Ammon's horn (tissue), 1 donor: ENCODE results near the gene GBE1.

ENCODE experiments used
- DNase-seq: peaks from one replicate; pipeline ENCODE4 v3.0.0-alpha.2; 2016; ENCODE audit warnings: low spot score

GBE1 gene

GRCh38 chr3:81699536-81700320, 61.7 kb downstream of the GBE1 start:
- peak; percentile 9 for DNase-seq

GRCh38 chr3:81696090-81696489, 65.4 kb downstream of the GBE1 start:
- DNase-seq = no peak

GRCh38 chr3:81695302-81695701, 66.1 kb downstream of the GBE1 start:
- DNase-seq = no peak

GRCh38 chr3:81694662-81695061, 66.8 kb downstream of the GBE1 start:
- DNase-seq = no peak

GRCh38 chr3:81692766-81693165, 68.7 kb downstream of the GBE1 start:
- no peak for DNase-seq

- no peak for DNase-seq
Observed at GRCh38 chr3:81689617-81690016, 71.8 kb downstream of the GBE1 start.

- DNase-seq = no peak
Observed at GRCh38 chr3:81684751-81685395, 76.6 kb downstream of the GBE1 start.

GRCh38 chr3:81676706-81677456, 84.6 kb downstream of the GBE1 start:
- no peak for DNase-seq

GRCh38 chr3:81674690-81675089, 86.8 kb downstream of the GBE1 start:
- no peak for DNase-seq

- no peak for DNase-seq
Observed at GRCh38 chr3:81668283-81668682, 93.2 kb downstream of the GBE1 start.

- DNase-seq = peak; percentile 33
Observed at GRCh38 chr3:81666502-81667121, 94.8 kb downstream of the GBE1 start.

- DNase-seq = no peak
Observed at GRCh38 chr3:81663114-81663513, 98.3 kb downstream of the GBE1 start.

GRCh38 chr3:81660036-81660435, 101.4 kb downstream of the GBE1 start:
- DNase-seq = no peak

GRCh38 chr3:81658322-81658997, 103.0 kb downstream of the GBE1 start:
- no peak for DNase-seq

GRCh38 chr3:81651139-81651538, 110.3 kb downstream of the GBE1 start:
- no peak for DNase-seq

GRCh38 chr3:81650187-81650586, 111.3 kb downstream of the GBE1 start:
- no peak for DNase-seq

GRCh38 chr3:81645248-81645647, 116.2 kb downstream of the GBE1 start:
- DNase-seq = no peak

- peak; percentile 31 for DNase-seq
Observed at GRCh38 chr3:81643721-81644120, 117.7 kb downstream of the GBE1 start.

GRCh38 chr3:81638480-81638879, 123.0 kb downstream of the GBE1 start:
- DNase-seq = no peak

GRCh38 chr3:81632659-81633058, 128.8 kb downstream of the GBE1 start:
- no peak for DNase-seq

GRCh38 chr3:81624756-81625155, 136.7 kb downstream of the GBE1 start:
- DNase-seq = no peak

GRCh38 chr3:81622395-81622794, 139.1 kb downstream of the GBE1 start:
- no peak for DNase-seq
